ENCODE results near the gene AIP. TPM values are rescaled to one million over a fixed set of nuclear protein-coding genes. Genes with fewer than 3 reads are reported as not detected.

The AIP gene
- total and polyA plus RNA-seq, 2 donors from 2014 or later = 61.5 to 135 TPM

DNA sequence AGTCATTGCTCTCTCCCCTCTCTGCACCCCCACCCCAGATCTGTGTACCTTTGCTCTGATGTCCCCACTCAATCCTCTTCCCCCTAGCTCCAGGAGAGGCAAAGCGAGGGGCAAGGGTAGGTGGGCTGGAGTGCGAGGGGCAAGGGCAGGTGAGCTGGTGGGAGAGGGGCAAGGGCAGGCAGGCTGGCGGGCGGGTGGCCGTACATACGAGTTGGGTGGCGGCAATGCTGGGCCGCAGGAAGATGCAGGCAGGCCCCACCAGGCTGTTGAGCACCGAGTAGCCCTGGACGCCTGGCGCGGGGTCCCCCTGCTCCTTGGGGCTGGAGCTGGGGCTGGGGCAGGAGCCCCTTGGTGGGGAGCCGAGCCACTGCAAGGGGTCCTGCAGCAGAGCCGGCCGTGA is 39.5 kb downstream of the AIP start:
- intact Hi-C loops (cut with DNase I) = no loop called here
- no peaks in the 10 kb centered on the region for H3K27me3 ChIP-seq (ENCODE audit: control insufficient read depth, insufficient read depth, low read length)
- TF ChIP-seq, protein P1, sequence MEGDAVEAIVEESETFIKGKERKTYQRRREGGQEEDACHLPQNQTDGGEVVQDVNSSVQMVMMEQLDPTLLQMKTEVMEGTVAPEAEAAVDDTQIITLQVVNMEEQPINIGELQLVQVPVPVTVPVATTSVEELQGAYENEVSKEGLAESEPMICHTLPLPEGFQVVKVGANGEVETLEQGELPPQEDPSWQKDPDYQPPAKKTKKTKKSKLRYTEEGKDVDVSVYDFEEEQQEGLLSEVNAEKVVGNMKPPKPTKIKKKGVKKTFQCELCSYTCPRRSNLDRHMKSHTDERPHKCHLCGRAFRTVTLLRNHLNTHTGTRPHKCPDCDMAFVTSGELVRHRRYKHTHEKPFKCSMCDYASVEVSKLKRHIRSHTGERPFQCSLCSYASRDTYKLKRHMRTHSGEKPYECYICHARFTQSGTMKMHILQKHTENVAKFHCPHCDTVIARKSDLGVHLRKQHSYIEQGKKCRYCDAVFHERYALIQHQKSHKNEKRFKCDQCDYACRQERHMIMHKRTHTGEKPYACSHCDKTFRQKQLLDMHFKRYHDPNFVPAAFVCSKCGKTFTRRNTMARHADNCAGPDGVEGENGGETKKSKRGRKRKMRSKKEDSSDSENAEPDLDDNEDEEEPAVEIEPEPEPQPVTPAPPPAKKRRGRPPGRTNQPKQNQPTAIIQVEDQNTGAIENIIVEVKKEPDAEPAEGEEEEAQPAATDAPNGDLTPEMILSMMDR (IDR thresholded peaks at IDR 0.05; ENCODE audit: borderline replicate concordance, extremely low read depth, insufficient read depth) = no peak
- no peak overlapping the region for H3K9ac ChIP-seq (ENCODE audit: low read length in 3 of 3)
- no peak overlapping the region for H3K27ac ChIP-seq (ENCODE audit: low read depth in 2 of 2, low read length in 2 of 2)
- no peak overlapping the region for H3K4me3 ChIP-seq (ENCODE audit: low read length in 3 of 3)
- peak in 1 of 5 donors; percentile 59 for DNase-seq
- FAIRE-seq = no peak
- no peaks in the 10 kb centered on the region for H3K4me1 ChIP-seq (ENCODE audit: control insufficient read depth in 2 of 3, insufficient read depth in 2 of 3, low read depth in 1 of 3, low read length in 3 of 3)
- H3K9me3 ChIP-seq (ENCODE audit: control insufficient read depth in 2 of 3, insufficient read depth in 1 of 3, low read length in 3 of 3) = no peaks in the 10 kb centered on the region
- H3K36me3 ChIP-seq (ENCODE audit: control insufficient read depth in 2 of 3, insufficient read depth in 3 of 3, low read length in 3 of 3) = no peaks in the 10 kb centered on the region

DNA sequence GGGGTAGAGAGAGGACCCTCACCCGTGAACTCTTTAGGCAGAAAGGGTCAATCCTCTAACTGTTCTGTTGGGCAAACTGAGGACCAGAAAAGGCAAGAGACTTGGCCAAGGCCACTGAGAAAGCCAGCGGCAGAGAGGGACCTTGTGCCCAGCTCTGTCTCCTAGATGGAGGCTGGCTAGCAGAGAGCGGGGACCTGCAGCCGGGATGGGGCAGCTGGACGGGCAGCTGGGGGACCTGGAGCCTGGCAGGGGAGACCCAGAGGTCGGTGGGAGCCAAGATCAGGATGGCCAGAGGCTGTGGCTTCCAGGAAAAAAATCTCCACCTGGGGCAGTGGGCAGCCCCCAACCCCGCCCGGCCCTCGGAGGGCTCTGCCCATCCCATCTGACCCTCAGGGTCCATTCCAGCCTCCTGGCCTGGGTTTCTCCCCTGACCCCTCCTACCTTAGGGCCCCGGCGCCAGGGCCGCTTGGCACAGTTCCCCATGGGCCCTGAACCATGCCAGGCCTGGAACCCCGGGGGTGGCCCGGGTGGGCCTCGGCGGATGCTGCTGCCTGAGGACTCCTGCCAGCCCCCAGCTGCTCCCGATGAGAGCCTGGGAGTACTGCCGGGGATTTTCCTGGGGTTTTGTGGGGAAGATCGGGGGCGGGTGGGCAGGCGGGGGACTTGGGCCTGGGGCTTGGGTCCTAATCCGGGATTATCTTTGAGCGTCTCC is 40.2 kb downstream of the AIP start, which contains the start of gene CABP2:
TSS of gene CABP2 (minus strand) at position 603 of the 712 bp plus-strand sequence. CDS start at position 483, 120 bp downstream.
- Histone ChIP-seq H3K4me1 (ENCODE audit: control insufficient read depth in 2 of 3, insufficient read depth in 2 of 3, low read depth in 1 of 3, low read length in 3 of 3) (no peaks in the 10 kb centered on the region), H3K27me3 (ENCODE audit: control insufficient read depth, insufficient read depth, low read length) (no peaks in the 10 kb centered on the region), H3K27ac (ENCODE audit: low read depth in 2 of 2, low read length in 2 of 2) (no peak within 1 kb of the TSS), H3K4me3 (ENCODE audit: low read length in 3 of 3) (no peak within 1 kb of the TSS), H3K9ac (ENCODE audit: low read length in 3 of 3) (no peak within 1 kb of the TSS), H3K36me3 (ENCODE audit: control insufficient read depth in 2 of 3, insufficient read depth in 3 of 3, low read length in 3 of 3) (no peaks in the 10 kb centered on the region), H3K9me3 (ENCODE audit: control insufficient read depth in 2 of 3, insufficient read depth in 1 of 3, low read length in 3 of 3) (no peaks in the 10 kb centered on the region)
- TF ChIP-seq, protein P1 (IDR thresholded peaks at IDR 0.05; ENCODE audit: borderline replicate concordance, extremely low read depth, insufficient read depth) = no peak
- DNase-seq (peak in 1 of 5 donors; percentile 46), FAIRE-seq (no peak)
- intact Hi-C loops (cut with DNase I) = no loop called here

DNA sequence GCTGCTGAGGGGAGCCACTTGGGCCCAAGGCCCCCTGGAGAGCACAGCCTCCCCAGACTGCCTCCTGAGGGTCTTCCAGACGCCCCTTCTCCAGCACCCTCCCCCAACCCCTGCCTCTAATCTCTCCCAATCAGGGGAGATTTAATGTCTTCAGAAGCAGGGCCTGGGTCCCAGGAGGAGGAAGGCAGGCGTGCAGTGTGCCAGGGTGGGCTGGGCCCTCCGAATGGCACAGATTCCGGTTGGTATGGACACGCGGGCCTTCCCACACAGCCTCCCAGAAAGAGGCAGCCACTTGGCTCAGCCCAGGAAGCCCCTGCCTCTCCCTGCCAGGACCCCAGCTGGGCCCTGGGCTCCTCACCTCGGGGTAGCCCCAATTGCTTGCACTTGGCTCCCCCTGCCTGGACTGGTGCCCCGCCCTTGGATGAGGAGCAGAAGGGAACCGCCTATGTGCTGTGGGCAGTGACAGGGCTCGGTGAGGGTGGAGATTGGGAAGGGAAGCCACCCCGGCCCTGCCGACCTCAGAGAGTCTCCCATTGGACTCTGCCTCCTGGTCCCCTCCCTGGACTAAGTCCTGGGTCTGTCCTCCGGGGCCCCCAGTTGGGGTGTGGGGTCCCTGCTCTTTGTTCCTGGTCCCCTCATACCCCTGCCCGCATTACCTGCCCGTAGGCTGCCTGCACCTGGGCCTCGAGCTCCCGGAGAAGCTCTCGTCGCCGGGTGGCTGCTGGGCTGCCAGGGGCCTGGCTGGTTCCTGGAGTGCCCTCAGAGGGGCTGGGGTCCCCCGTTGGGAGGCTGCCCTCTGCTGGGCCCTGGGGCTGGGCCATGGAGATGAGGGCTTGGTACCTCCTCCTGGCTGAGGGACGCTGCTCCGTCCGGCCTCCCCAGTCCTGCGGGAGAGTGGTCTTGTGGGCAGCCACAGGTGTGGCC is 41.0 kb downstream of the AIP start:
- DNase-seq = peak in 1 of 5 donors; percentile 68
- intact Hi-C loops (cut with DNase I) = no loop called here
- no peak for FAIRE-seq

More for the DNA sequence above, 41.0 kb downstream of the AIP start:
- no peak overlapping the region for H3K27ac ChIP-seq (ENCODE audit: low read depth in 2 of 2, low read length in 2 of 2)
- no peak overlapping the region for H3K9ac ChIP-seq (ENCODE audit: low read length in 3 of 3)
- H3K4me1 ChIP-seq (ENCODE audit: control insufficient read depth in 2 of 3, insufficient read depth in 2 of 3, low read depth in 1 of 3, low read length in 3 of 3) = no peaks in the 10 kb centered on the region
- TF ChIP-seq, protein P1 (IDR thresholded peaks at IDR 0.05; ENCODE audit: borderline replicate concordance, extremely low read depth, insufficient read depth) = no peak
- H3K27me3 ChIP-seq (ENCODE audit: control insufficient read depth, insufficient read depth, low read length) = no peaks in the 10 kb centered on the region
- H3K9me3 ChIP-seq (ENCODE audit: control insufficient read depth in 2 of 3, insufficient read depth in 1 of 3, low read length in 3 of 3) = no peaks in the 10 kb centered on the region
- H3K4me3 ChIP-seq (ENCODE audit: low read length in 3 of 3) = no peak overlapping the region
- no peaks in the 10 kb centered on the region for H3K36me3 ChIP-seq (ENCODE audit: control insufficient read depth in 2 of 3, insufficient read depth in 3 of 3, low read length in 3 of 3)

Measured in kidney (tissue), 14 donors.